GM21528 (cell line): ENCODE data around the gene ZCCHC10.
"Not testable (repeated sequence)": the region's sequence is repeated elsewhere in the genome, so short reads cannot be mapped to it uniquely, and the experiment has no call there.

ENCODE experiments used
- ATAC-seq: cut with Tn5 transposase; IDR thresholded peaks from one replicate; pipeline ENCODE4 v1.9.1; 2021; ENCODE audit warnings: mild to moderate bottlenecking, moderate library complexity; ENCODE audit not compliant: unreplicated experiment, low FRiP score

ZCCHC10 gene

DNA sequence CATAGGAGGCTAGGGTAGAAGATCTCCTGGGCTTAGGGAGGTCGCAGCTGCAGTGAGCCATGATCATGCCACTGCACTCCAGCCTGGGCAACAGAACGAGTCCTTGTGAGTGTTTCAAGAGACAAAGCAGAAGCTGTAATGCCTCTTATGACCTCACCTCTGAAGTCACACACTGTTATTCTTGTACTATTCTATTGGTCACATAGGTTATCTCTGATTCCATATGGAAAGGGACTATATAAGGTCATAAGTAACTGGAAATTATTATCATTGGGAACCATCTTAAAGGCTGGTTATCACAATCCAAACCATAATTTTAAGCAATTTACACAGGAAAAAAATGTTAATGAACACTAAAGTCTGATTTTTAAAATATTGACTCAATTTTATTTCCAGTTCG is 45.1 kb downstream of the ZCCHC10 start:
- ATAC-seq, result no peak

DNA sequence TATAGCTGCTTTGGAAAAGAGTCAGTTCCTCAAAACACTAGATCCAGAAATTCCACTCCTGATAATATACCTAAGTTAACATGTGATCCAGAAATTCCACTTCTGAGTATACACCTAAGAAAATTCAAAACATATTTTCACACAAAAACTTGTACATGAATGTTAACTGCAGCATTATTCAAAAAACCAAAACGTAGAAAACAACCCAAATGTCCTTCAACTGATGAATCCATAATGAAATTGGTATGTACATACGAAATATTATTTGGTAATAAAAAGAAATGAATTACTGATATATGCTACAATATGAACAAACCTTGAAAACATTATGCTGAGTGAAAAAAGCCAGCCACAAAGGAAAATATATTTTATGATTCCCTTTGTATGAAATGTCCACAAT is 46.4 kb downstream of the ZCCHC10 start:
- no peak for ATAC-seq

DNA sequence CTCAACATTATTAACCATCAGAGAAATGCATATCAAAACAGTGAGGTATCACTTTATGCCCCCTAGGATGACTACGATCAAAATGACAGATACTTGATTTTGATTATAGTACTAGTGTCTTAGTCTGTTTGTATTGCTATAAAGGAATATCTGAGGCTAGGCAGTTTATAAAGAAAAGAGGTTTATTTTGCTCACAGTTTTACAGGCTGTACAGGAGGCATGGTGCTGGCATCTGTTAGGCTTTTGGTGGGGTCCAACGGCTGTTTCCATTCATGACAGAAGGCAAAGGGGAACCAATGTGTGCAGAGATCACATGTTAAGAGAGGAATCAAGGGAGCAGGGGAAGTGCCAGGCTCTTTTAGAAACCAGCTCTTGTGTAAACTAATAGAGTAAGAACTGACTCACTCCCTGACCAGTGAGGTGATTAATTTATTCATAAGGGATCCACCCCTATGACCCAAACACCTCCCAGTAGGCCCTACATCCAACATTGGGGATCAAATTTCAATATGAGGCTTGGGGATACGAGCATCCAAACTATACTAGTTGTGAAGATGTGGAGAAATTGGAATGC is 46.9 kb downstream of the ZCCHC10 start:
- ATAC-seq, result no peak

DNA sequence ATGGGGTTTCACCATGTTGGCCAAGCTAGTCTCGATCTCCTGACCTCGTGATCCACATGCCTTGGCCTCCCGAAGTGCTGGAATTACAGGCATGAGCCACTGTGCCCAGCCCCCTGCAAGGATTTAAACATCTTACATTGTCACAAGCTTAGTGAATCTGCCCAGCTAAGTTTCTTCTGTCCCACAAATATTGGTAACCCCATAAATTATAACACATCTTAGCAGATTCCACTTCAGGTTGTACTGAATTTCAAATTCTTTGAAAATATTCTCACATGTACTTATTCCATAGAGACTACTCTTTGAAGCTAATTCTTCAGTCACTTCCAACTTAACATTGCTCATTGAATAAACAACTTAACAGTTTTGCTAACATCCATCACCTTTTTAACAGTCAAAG is 49.5 kb downstream of the ZCCHC10 start:
- no peak for ATAC-seq

DNA sequence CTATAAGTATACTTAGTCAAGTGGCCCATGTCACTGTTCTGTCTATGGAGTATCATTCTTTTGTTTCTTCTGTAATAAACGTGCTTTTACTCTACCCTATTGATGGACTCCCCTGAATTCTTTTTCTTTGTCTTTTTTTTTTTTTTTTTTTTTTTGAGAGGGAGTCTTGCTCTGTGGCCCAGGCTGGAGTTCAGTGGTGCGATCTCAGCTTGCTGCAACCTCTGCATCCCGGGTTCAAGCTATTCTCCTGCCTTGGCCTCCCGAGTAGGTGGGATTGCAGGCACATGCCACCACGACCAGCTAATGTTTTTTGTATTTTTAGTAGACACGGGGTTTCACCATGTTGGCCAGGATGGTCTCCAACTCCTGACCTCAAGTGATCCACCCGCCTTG is 53.9 kb downstream of the ZCCHC10 start:
- ATAC-seq, result not testable (repeated sequence)

DNA sequence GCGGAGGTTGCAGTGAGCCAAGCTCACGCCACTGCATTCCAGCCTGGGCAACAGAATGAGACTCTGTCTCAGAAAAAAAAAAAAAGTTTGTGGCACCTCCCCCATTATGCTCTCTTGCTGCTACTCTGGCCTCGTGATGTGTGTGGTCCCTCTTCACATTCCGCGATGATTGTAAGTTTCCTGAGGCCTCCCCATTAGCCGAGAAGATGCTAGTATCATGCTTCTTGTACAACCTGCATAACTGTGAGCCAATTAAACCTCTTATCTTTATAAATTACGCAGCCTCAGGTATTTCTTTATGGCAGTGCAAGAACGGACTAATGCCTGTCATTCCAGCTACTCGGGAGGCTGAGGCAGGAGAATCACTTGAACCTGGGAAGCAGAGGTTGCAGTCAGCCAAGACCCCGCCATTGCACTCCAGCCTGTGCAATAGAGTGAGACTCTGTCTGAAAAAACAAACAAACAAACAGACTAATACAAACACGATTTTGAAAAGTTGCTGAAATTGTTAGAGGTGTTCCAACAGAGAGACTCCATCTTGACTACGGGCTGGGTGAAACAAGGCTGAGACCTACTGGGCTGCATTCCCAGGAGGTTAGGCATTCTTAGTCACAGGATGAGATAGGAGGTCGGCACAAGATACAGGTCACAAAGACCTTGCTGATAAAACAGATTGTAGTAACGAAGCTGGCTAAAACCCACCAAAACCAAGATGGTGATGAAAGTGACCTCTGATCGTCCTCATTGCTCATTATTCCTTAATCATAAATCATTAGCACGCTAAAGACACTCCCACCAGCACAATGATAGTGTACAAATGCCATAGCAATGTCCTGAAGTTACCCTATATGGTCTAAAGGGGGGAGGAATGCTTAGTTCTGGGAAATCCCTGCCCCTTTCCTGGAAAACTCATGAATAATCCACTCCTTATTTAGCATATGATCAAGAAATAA is 54.6 kb downstream of the ZCCHC10 start:
- ATAC-seq, result no peak

DNA sequence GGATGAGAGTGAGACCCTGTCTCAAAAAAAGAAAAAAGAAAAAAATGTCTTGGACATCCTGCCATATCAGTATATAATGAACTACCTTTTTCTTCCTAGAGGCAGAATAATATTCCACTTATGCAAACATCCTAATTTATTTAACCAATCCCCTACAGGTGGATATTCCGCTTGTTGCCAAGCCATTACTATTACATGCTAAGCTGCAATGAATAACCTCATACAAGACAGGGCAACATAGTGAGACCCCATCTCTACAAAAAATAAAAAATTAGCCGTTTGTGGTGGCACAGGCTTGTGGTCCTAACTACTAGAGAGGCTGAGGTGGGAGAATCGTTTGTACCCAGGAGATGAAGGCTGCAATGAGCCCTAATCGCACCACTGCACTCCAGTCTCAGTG is 61.2 kb downstream of the ZCCHC10 start:
- no peak for ATAC-seq

DNA sequence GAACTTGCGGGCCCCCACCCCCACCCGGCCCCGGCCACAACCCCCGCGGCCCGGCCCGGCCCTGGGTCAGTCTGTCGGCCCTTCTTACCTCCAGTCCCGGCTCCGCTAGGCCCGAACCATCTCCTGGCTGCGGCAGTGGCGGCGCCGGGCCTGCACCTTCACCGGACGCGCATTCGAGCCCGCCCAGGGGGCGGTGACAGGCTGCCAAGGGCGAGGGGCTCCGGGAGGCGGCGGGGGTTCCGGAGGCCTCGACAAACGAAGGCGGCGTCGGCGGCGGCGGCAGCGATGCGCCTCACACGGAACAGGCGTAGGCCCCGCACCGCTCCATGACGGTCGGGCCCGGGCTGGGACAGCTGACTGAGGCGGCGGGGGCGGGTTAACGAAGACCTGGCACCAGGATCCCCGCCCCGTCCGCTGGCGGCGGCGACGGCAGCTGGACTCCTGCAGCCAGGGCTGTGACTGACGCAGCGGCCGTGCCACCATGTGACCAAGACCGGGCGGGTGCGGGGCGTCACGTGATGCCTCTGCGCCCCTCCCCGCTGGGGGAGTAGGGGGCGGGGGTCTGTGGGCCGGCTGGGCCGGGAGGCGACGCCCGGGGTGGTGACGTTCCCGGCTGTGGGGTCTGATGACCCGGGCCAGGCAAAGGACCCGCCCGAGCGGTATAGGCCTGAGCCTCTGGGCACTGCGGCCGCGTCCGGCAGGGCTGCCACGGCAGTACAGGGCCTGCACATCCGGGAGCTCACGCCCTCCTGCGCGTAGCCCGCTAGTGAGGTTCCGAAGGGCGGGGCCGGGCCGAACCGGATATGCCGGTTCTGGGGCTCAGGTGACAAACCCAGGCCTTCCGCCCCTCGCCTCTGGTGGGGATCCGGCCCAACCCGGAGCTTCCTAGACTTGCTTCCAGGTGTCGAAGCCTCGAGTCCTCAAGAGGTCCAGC is 62.9 kb downstream of the ZCCHC10 start, which contains the start of gene AFF4:
Gene AFF4, minus strand, starts transcription at position 464 of the 934 bp plus-strand sequence. CDS start 26,445 bp downstream, outside the sequence.
- ATAC-seq, result peak; percentile 94

DNA sequence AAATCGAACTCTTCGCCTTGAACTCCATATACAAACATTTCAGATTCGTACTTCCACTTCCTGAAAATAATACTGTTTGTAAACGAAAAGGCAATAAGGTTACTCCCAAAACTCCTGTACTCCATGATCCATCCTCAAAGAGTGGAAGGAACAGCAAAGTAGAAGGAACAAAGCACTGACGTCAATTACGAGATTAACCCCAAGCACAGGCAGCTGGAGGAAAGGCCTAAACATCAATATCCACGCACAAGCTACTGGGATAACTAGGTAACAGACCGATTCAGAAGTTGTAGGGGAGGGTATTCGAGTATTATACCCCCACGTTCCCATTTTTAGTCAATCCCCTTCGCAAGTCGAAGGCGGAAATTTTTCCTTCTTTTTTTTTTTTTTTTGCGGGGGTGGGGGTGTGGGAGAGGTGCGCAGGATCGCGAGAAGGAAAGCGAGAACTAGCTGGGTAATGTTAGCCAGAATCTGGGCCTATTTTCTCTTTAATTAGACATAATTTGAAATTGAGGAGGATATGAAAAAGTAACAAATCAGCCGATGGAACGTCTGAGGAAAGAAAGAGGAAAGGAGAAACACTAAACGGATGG is 63.8 kb downstream of the ZCCHC10 start:
- no peak for ATAC-seq

DNA sequence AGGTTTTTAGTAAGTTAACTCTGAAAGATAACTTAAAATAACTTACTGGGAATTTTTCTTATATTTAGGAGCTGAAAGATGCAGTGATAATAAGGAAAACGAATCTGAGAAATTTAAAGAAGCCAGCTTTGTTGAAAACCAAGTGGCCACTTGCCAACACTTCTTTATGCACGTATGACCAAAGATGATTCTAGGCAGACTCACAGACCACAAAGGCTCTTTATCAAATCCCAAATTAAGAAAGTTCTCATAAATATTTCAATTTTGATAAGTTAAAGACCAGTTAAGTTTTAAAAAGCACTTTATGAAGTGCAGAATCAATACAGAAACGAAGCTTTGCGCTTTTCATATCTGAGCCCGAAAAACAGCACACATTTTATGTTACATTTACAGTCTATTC is 64.5 kb downstream of the ZCCHC10 start:
- ATAC-seq, result no peak

DNA sequence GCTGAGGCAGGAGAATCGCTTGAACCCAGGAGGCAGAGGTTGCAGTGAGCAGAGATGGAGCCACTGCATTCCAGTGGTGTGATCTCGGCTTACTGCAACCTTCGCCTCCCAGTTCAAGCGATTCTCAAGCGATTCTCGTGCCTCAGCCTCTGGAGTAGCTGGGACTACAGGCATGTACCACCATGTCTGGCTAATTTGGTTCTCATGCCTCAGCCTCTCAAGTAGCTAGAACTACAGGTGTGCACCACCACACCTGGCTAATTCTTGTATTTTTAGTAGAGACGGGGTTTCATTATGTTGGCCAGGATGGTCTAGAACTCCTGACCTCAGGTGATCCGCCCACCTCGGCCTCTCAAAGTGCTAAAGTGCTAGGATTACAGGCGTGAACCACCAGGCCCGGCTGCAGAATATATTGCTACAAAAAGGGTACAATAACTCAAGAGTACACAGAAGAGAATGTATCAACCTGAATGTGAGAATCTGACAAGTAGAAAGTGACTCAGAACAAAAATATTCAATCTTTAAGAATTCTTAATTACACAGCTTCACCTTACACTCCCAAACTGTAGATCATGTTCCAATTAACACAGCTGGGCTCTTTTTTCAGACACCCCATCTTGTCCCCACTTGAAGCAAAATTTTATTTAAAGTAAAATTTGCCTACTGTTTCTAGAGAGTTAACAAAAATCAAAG is 65.1 kb downstream of the ZCCHC10 start:
- ATAC-seq, result not testable (repeated sequence)

DNA sequence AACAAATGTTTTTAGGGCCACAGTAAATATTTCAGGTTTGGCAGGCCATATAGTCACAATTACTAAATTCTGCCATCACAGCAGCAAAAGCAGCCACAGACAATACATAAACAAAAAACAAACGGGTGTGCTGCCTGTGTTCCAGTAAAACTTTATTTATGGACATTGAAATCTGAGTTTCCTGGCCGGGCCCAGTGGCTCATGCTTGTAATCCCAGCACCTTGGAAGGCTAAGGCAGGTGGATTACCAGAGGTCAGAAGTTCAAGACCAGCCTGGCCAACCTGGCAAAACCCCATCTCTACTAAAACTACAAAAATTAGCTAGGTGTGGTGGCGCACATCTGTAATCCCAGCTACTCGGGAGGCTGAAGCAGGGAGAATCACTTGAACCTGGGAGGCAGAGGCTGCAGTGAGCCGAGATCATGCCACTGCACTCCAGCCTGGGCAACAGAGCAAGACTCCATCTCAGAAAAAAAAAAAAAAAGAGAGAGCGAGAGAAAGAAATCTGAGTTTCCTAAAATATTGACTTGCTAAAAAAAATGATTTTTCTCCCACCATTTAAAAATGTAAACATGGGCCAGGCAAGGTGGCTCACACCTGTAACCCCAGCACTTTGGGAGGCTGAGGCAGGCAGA is 70.1 kb downstream of the ZCCHC10 start:
- not testable (repeated sequence) for ATAC-seq

DNA sequence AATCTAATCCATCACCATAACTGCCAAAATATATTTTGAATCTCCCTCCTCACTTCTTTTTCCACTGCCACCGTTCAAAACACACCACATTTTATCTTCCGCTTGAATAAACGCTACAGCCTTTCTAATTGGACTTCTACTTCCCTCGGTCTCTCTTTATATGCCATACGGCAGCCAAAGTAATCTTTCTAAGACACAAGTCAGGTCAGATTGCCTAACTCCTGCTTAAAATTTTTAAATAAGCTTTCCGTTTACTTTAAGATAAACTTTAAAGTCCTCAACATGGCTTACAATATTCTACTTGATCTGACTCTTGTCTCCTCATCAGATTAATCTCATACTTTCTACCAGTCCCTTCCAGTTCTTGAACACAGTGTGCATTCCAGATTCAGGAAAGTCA is 72.6 kb downstream of the ZCCHC10 start:
- ATAC-seq, result no peak

DNA sequence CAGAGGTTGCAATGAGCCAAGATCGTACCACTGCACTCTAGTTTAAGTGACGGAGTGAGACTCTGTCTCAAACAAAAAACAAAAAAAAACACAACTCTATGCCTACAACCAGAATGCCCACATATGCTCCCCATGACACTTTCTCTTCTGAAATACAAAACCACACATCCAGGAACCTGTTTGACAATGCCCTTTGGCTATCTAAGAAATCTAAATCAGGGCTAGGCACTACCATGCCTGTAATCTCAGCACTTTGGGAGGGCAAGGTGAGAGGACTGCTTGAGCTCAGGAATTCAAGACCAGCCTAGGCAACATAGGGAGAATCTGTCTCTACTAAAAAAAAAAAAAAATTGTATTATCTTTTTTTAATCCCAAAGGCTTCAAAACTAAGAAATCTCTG is 73.5 kb downstream of the ZCCHC10 start:
- ATAC-seq, result no peak

DNA sequence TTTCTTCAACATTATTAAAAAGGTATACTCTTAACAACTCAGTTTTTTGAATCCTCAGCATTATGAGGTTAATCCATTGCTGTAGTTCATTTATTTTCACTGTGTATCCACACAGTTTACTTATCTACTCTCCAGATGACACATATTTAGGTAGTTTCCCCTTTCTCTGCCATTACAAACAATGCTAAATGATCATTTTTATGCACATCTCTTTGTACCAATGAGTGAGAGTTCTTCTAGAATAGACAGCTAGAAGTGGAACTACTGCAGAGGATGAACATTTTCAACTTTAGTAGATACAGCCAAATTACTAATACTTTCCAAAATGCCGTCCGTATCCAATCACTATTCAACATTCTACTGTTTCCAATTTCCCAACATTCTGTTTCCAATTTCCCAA is 74.5 kb downstream of the ZCCHC10 start:
- no peak for ATAC-seq

DNA sequence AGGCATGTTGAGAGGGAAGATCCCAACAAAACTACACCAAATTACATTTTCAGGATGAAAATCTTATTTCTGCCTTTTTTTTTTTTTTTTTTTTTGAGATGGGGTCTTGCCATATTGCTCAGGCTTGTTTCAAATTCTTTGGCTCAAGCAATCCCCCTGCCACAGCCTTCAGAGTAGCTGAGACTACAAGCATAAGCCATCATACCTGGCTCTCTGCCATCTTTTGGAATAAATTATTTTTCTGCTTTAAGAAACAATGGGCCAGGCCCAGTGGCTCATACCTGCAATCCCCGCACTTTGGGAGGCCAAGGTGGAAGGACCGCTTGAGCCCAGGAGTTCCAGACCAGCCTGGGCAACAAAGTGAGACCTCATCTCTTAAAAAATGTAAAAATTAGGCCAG is 77.2 kb downstream of the ZCCHC10 start:
- ATAC-seq, result no peak

DNA sequence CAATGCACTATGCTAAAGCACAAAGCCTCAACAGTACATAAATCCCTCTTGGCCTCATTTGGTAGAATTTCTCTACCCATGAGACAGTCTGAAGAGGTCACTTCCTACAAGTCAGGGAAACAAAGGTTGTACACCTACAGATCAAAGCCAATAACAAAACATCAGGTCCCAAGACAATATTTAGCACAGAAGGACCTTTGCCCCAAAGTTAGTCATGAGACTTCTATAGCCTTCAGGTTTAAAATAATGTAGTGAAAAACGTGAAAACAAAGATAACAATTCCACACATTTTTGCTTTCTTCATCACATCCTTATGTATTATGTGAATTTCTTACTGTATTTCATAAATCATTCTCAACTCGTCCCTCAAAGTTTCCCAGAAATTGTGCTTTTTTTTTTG is 78.7 kb downstream of the ZCCHC10 start:
- ATAC-seq, result no peak
